ENCODE measurements around the gene AQP9.
"Not testable (repeated sequence)": the region's sequence is repeated elsewhere in the genome, so short reads cannot be mapped to it uniquely, and the experiment has no call there.

The AQP9 gene

GRCh38 chr15:58138106-58138505, at the start of gene AQP9:
TSS of gene AQP9 (plus strand) at chr15:58138381. CDS start at chr15:58138566, 185 bp downstream.
- peak within 1 kb of the TSS in 8 of 21 experiments; percentile 6 to 78 (median 44) for H3K27ac ChIP-seq

GRCh38 chr15:58095415-58095814, 42.8 kb upstream of the AQP9 start:
- no peak overlapping the region for H3K4me3 ChIP-seq
- H3K27ac ChIP-seq = no peak overlapping the region

More at GRCh38 chr15:58138106-58138505, at the start of gene AQP9:
- H3K4me3 ChIP-seq = peak within 1 kb of the TSS in 1 of 7 experiments; percentile 4

- Histone ChIP-seq H3K4me3 (no peak overlapping the region), H3K27ac (no peak overlapping the region)
Measured at GRCh38 chr15:58096529-58097084, 41.6 kb upstream of the AQP9 start.

GRCh38 chr15:58103482-58103881, 34.7 kb upstream of the AQP9 start:
- Histone ChIP-seq H3K27ac (no peak overlapping the region), H3K4me3 (no peak overlapping the region)

GRCh38 chr15:58108117-58108516, 30.1 kb upstream of the AQP9 start:
- no peak overlapping the region for H3K27ac ChIP-seq
- no peak overlapping the region for H3K4me3 ChIP-seq

GRCh38 chr15:58109419-58109818, 28.8 kb upstream of the AQP9 start:
- no peak overlapping the region for H3K27ac ChIP-seq
- H3K4me3 ChIP-seq = no peak overlapping the region

GRCh38 chr15:58110999-58111717, 27.0 kb upstream of the AQP9 start:
- H3K27ac ChIP-seq = no peak overlapping the region
- H3K4me3 ChIP-seq = no peak overlapping the region

- Histone ChIP-seq H3K27ac (no peak overlapping the region), H3K4me3 (no peak overlapping the region)
Measured at GRCh38 chr15:58111718-58112104, 26.5 kb upstream of the AQP9 start.

GRCh38 chr15:58113358-58113757, 24.8 kb upstream of the AQP9 start:
- H3K27ac ChIP-seq, H3K4me3 ChIP-seq: not testable (repeated sequence)

- Histone ChIP-seq H3K27ac (no peak overlapping the region), H3K4me3 (no peak overlapping the region)
Measured at GRCh38 chr15:58114388-58114787, 23.8 kb upstream of the AQP9 start.

- Histone ChIP-seq H3K27ac (no peak overlapping the region), H3K4me3 (no peak overlapping the region)
Measured at GRCh38 chr15:58114812-58115211, 23.4 kb upstream of the AQP9 start.

GRCh38 chr15:58115692-58116091, 22.5 kb upstream of the AQP9 start:
- Histone ChIP-seq H3K4me3 (no peak overlapping the region), H3K27ac (no peak overlapping the region)

GRCh38 chr15:58117619-58118018, 20.6 kb upstream of the AQP9 start:
- Histone ChIP-seq H3K4me3 (no peak overlapping the region), H3K27ac (no peak overlapping the region)

- Histone ChIP-seq H3K27ac (no peak overlapping the region), H3K4me3 (no peak overlapping the region)
Measured at GRCh38 chr15:58118272-58118671, 19.9 kb upstream of the AQP9 start.

GRCh38 chr15:58119016-58119415, 19.2 kb upstream of the AQP9 start:
- no peak overlapping the region for H3K4me3 ChIP-seq
- H3K27ac ChIP-seq = no peak overlapping the region

GRCh38 chr15:58124585-58124984, 13.6 kb upstream of the AQP9 start:
- no peak overlapping the region for H3K27ac ChIP-seq
- H3K4me3 ChIP-seq = no peak overlapping the region

- H3K4me3 ChIP-seq = no peak overlapping the region
- no peak overlapping the region for H3K27ac ChIP-seq
Measured at GRCh38 chr15:58125333-58125732, 12.8 kb upstream of the AQP9 start.

- H3K4me3 ChIP-seq = no peak overlapping the region
- no peak overlapping the region for H3K27ac ChIP-seq
Measured at GRCh38 chr15:58134886-58135285, 3.3 kb upstream of the AQP9 start.

GRCh38 chr15:58135511-58136174, 2.5 kb upstream of the AQP9 start:
- no peak overlapping the region for H3K27ac ChIP-seq
- no peak overlapping the region for H3K4me3 ChIP-seq

- Histone ChIP-seq H3K4me3 (no peak overlapping the region), H3K27ac (no peak overlapping the region)
Measured at GRCh38 chr15:58136731-58137130, 1.4 kb upstream of the AQP9 start.

GRCh38 chr15:58137686-58138085, 495 bp upstream of the AQP9 start:
- Histone ChIP-seq H3K27ac (no peak overlapping the region), H3K4me3 (no peak overlapping the region)

All from skin epidermis (tissue), 12 donors.